ENCODE measurements around the gene CST9.
"Not testable (repeated sequence)": the region's sequence is repeated elsewhere in the genome, so short reads cannot be mapped to it uniquely, and the experiment has no call there.

CST9 gene

DNA sequence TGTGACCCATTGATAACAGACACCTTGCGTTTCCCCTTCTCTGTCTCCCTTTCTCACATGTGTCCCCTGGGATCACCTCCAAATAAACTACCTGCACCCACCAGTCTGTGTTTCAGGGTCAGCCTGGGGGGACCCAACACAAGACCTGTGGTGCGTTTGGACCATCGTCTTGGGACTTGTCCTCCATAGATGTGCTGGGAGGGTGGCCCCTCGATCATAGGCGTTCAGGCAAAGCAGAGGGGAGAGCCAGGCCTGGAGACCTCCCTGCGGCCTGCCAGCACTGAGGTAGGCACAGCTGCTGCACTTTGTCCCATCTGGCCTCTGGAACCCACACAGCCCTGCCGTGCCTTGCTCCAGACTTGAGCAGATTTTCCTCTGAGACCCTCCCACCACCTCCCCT lies 18.1 kb downstream of the CST9 start:
- no peaks in the 10 kb centered on the region for H3K36me3 Mint-ChIP-seq
- no peak for ATAC-seq
- H3K27me3 Mint-ChIP-seq = peaks cover 29% of the 10 kb centered on the region
- H3K4me1 Mint-ChIP-seq = no peaks in the 10 kb centered on the region
- H3K9me3 Mint-ChIP-seq = no peaks in the 10 kb centered on the region
- no peak overlapping the region for H3K4me3 Mint-ChIP-seq
- H3K27ac Mint-ChIP-seq = no peak overlapping the region

- Mint-ChIP-seq H3K27me3 (peaks cover 29% of the 10 kb centered on the region), H3K9me3 (no peaks in the 10 kb centered on the region), H3K27ac (no peak overlapping the region), H3K36me3 (no peaks in the 10 kb centered on the region), H3K4me3 (no peak overlapping the region), H3K4me1 (no peaks in the 10 kb centered on the region)
- no peak for ATAC-seq
Observed at GRCh38 chr20:23586735-23587525, 18.8 kb downstream of the CST9 start.

- no peak overlapping the region for H3K27ac Mint-ChIP-seq
- H3K4me1 Mint-ChIP-seq = no peaks in the 10 kb centered on the region
- no peak overlapping the region for H3K4me3 Mint-ChIP-seq
- peaks cover 29% of the 10 kb centered on the region for H3K27me3 Mint-ChIP-seq
- H3K9me3 Mint-ChIP-seq = no peaks in the 10 kb centered on the region
- peak; percentile 31 for ATAC-seq
- no peaks in the 10 kb centered on the region for H3K36me3 Mint-ChIP-seq
Observed at GRCh38 chr20:23585808-23586734, 19.6 kb downstream of the CST9 start.

DNA sequence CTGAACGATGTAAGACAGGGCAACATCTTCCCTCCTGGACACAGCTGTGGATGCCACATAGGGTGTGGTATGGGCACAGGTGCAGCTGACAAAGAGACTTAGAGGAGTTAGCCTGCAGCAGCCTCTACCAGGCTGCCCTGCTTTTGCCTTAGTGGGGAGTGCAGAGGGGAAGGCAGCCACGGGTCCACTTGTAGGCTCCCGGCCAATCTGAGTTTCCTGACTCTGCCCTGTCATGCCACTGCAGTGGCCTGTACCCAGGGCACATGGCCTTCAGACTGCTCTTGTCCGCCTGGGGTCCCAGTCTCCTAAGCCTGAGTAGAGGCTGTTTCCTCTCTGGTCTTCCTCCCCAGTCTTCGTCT lies 20.3 kb downstream of the CST9 start:
- no peak overlapping the region for H3K27ac Mint-ChIP-seq
- no peaks in the 10 kb centered on the region for H3K4me1 Mint-ChIP-seq
- H3K36me3 Mint-ChIP-seq = no peaks in the 10 kb centered on the region
- peaks cover 29% of the 10 kb centered on the region for H3K27me3 Mint-ChIP-seq
- H3K9me3 Mint-ChIP-seq = no peaks in the 10 kb centered on the region
- ATAC-seq = peak; percentile 47
- no peak overlapping the region for H3K4me3 Mint-ChIP-seq

DNA sequence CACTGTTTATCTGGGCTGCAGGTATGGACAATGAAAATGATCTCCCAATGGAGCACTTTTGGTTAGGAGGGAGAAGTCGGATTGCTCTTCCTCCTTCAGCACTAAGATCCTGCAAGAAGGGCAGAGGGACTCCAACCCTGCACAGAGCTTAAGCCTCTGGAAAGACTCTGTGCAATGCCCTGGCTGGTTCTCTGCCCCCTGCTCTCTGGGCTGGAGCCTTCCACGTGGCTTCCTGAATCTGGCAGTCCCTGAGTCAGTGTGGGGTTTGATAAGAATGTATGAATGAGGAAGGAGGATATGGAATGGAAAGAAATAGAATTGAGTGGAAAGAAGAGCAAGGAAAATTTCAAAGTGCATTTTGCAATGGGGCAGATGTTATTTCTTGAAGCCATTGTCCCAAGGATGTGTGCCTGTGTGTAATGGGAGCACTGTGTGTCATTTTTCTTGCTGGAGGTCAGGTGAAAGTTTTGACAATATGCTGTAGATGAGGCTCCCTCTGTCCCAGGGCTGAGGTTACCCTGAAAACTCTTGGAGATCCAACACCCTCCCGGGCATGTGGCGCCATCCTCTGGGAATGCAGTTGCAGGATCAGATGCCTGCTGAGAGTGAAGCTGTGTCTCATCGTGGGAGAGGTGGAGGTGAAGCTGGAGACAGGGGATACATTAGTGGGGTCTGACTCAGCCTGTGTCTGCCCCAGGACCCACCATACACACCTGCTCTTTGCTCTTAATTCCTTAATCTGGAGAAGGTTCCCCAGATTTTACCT lies 21.1 kb downstream of the CST9 start:
- no peak for ATAC-seq
- Mint-ChIP-seq H3K27ac (no peak overlapping the region), H3K27me3 (peaks cover 29% of the 10 kb centered on the region), H3K4me3 (no peak overlapping the region), H3K4me1 (no peaks in the 10 kb centered on the region), H3K9me3 (no peaks in the 10 kb centered on the region), H3K36me3 (no peaks in the 10 kb centered on the region)

GRCh38 chr20:23583526-23583925 lies 22.2 kb downstream of the CST9 start:
- Mint-ChIP-seq H3K4me1 (no peaks in the 10 kb centered on the region), H3K27ac (no peak overlapping the region), H3K9me3 (no peaks in the 10 kb centered on the region), H3K4me3 (no peak overlapping the region), H3K27me3 (peaks cover 29% of the 10 kb centered on the region), H3K36me3 (no peaks in the 10 kb centered on the region)
- no peak for ATAC-seq

DNA sequence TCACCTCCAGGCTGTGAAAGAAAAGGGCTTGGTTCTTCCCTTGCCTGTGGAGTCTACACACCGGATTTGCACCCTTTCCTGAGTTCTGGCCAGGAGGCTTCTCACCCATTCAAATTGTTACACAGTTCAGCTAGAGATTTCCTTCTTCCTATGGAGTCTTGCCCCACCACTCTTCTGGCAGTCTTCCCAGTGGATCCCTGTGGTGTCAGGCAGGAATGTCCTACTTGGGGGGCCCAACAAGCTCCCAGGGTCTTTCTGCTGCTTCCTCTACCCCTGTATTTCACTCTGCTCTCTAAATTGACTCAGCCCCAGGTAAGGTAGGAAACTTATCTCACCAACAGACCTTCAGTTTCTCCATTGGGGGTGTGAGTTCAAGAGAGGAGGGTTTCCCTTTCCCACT lies 23.4 kb downstream of the CST9 start:
- ATAC-seq = no peak
- Mint-ChIP-seq H3K9me3 (no peaks in the 10 kb centered on the region), H3K4me1 (no peaks in the 10 kb centered on the region), H3K4me3 (no peak overlapping the region), H3K36me3 (no peaks in the 10 kb centered on the region), H3K27me3 (peaks cover 29% of the 10 kb centered on the region), H3K27ac (no peak overlapping the region)

- not testable (repeated sequence) for H3K9me3 Mint-ChIP-seq, H3K4me3 Mint-ChIP-seq, H3K27ac Mint-ChIP-seq, H3K4me1 Mint-ChIP-seq, H3K36me3 Mint-ChIP-seq, ATAC-seq
- H3K27me3 Mint-ChIP-seq = peaks cover 29% of the 10 kb centered on the region
Observed at GRCh38 chr20:23581833-23582232, 23.9 kb downstream of the CST9 start.

- H3K4me1 Mint-ChIP-seq = no peaks in the 10 kb centered on the region
- H3K27me3 Mint-ChIP-seq = no peaks in the 10 kb centered on the region
- no peak overlapping the region for H3K4me3 Mint-ChIP-seq
Observed at GRCh38 chr20:23574977-23575376, 30.7 kb downstream of the CST9 start.

GRCh38 chr20:23570178-23570760 lies 35.4 kb downstream of the CST9 start:
- H3K27ac Mint-ChIP-seq = no peak overlapping the region

More at GRCh38 chr20:23574977-23575376, 30.7 kb downstream of the CST9 start:
- H3K36me3 Mint-ChIP-seq = no peaks in the 10 kb centered on the region
- no peak overlapping the region for H3K27ac Mint-ChIP-seq
- peaks cover 3% of the 10 kb centered on the region for H3K9me3 Mint-ChIP-seq
- no peak for ATAC-seq

GRCh38 chr20:23569570-23569969 lies 36.1 kb downstream of the CST9 start:
- Mint-ChIP-seq H3K4me3 (no peak overlapping the region), H3K27me3 (no peaks in the 10 kb centered on the region)

More at GRCh38 chr20:23570178-23570760, 35.4 kb downstream of the CST9 start:
- H3K36me3 Mint-ChIP-seq = no peaks in the 10 kb centered on the region
- H3K4me1 Mint-ChIP-seq = no peaks in the 10 kb centered on the region
- no peak overlapping the region for H3K4me3 Mint-ChIP-seq
- H3K9me3 Mint-ChIP-seq = peaks cover 3% of the 10 kb centered on the region
- no peak for ATAC-seq
- no peaks in the 10 kb centered on the region for H3K27me3 Mint-ChIP-seq

DNA sequence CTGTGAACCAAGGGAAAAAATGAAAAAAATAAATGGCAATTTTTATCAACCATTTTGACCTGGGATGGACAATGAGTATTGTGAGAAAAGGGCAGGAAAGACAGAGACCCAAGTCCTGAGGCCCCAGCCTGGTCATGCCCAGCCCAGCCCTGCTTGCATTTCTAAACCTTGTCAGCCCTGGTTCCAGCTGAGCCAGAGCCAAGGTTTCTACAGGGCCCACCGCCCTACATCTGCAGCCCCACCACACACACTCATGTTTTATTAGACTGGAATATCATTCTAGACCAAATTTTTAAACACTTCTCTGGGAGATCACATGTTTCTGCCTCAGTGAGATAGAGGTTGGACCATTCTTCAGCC lies 36.8 kb downstream of the CST9 start:
- no peak overlapping the region for H3K27ac Mint-ChIP-seq
- H3K9me3 Mint-ChIP-seq = peaks cover 3% of the 10 kb centered on the region
- no peaks in the 10 kb centered on the region for H3K36me3 Mint-ChIP-seq
- ATAC-seq = peak; percentile 16
- H3K4me1 Mint-ChIP-seq = no peaks in the 10 kb centered on the region
- H3K27me3 Mint-ChIP-seq = no peaks in the 10 kb centered on the region
- H3K4me3 Mint-ChIP-seq = no peak overlapping the region

More at GRCh38 chr20:23569570-23569969, 36.1 kb downstream of the CST9 start:
- ATAC-seq = peak; percentile 35
- Mint-ChIP-seq H3K36me3 (no peaks in the 10 kb centered on the region), H3K4me1 (no peaks in the 10 kb centered on the region), H3K9me3 (peaks cover 3% of the 10 kb centered on the region), H3K27ac (no peak overlapping the region)

DNA sequence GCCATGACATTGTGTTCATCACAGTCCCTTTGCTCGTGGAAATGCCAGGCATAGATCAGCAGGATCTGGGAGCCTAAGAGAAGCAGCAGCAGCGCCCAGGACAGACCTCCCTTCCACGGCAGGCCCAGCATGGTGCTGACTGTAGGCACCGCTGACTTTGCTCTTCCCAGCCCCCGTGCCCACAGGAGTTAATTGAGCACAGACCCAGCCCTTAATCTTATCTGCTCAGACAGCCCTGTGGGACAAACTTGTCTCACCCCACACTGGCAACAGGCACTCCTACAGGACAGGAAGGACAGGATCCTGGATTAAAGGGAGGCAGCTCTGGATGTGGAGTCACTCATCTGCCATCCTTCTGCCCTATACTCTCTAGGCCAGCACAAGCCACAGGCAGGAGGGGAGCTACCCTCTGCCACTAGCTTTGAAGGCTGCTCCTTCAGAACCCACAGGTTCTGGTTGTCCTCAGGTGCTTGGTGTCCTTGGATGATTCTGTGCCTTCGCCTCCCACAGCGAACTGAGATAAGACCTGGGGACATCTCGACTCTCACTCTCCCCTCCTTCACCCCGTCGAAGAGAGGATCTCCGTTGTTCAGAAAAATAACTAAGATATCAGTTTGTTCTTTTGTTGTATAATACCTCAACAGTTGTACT lies 37.3 kb downstream of the CST9 start, which contains the start of gene CST9L:
CST9L (minus strand) TSS at position 165 of the 651 bp plus-strand sequence; CDS start at position 131, 34 bp downstream.
- H3K9me3 Mint-ChIP-seq = peaks cover 3% of the 10 kb centered on the region
- peak; percentile 3 for ATAC-seq
- no peak within 1 kb of the TSS for H3K4me3 Mint-ChIP-seq
- H3K27ac Mint-ChIP-seq = no peak within 1 kb of the TSS
- H3K36me3 Mint-ChIP-seq = no peaks in the 10 kb centered on the region
- no peaks in the 10 kb centered on the region for H3K27me3 Mint-ChIP-seq
- H3K4me1 Mint-ChIP-seq = no peaks in the 10 kb centered on the region

GRCh38 chr20:23566199-23566932 lies 39.4 kb downstream of the CST9 start:
- no peaks in the 10 kb centered on the region for H3K27me3 Mint-ChIP-seq
- no peaks in the 10 kb centered on the region for H3K4me1 Mint-ChIP-seq
- H3K27ac Mint-ChIP-seq = no peak overlapping the region
- H3K9me3 Mint-ChIP-seq = no peaks in the 10 kb centered on the region
- H3K4me3 Mint-ChIP-seq = no peak overlapping the region
- no peak for ATAC-seq
- no peaks in the 10 kb centered on the region for H3K36me3 Mint-ChIP-seq
